GM19328 (cell line): ENCODE results near the gene PTH2.
"Not testable (repeated sequence)": the region's sequence is repeated elsewhere in the genome, so short reads cannot be mapped to it uniquely, and the experiment has no call there.

ENCODE experiments used
- ATAC-seq: cut with Tn5 transposase; IDR thresholded peaks from one replicate; pipeline ENCODE4 v1.9.1; 2021; ENCODE audit warnings: mild to moderate bottlenecking, moderate library complexity; ENCODE audit not compliant: unreplicated experiment

PTH2 gene

GRCh38 chr19:49448432-49448786, 25.2 kb upstream of the PTH2 start:
- no peak for ATAC-seq

DNA sequence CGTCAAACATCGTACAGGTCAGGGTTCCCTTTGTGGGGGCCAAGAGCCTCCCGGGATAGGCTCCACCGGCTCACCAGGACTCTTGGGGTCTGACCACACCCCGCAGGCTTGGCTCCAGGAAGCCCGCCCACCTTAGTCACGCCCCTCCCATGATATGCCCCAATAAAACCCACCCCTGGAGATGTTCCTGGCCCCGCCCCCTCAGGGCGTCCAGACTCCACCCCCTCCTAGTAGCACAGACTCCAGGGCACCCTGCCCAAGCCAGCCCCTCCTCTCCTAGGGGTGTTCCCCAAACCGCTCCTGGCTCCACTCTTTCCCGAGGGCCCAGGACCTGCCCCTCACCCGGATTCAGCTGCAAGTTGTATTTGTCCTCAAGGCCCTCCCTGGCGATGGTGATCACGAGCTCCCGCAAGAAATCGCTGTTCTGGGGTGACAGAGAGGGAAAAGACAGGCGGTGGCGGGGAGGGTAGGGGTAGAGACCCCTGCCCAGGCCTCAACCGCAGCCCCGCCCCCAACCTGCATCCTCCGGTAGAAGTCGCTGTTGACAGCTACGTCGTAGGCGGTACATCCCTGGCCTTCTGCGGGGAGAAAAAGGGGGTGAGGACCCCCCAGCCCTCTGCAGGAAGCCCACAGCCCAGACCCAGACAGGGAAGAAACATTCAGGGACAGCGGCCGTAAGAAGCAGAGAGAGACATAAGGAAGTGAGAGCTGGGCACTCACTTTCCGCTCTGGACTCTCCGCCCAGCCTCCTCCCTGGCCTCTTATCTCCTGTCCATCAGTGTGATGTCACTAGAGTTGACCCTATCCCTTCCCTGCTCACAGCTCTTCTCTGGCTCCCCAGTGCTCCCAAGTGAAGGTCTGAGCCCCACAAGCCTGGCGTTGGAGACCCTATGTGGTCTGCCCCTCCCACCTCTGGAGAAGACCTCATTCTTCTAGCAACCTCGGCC, 24.5 kb upstream of the PTH2 start:
- no peak for ATAC-seq

- ATAC-seq, result no peak
These were observed 22.8 kb upstream of the PTH2 start for GRCh38 chr19:49445997-49446396.

GRCh38 chr19:49444100-49444700, 21.0 kb upstream of the PTH2 start:
- not testable (repeated sequence) for ATAC-seq

GRCh38 chr19:49443366-49444099, 20.3 kb upstream of the PTH2 start:
- ATAC-seq, result peak; percentile 67

DNA sequence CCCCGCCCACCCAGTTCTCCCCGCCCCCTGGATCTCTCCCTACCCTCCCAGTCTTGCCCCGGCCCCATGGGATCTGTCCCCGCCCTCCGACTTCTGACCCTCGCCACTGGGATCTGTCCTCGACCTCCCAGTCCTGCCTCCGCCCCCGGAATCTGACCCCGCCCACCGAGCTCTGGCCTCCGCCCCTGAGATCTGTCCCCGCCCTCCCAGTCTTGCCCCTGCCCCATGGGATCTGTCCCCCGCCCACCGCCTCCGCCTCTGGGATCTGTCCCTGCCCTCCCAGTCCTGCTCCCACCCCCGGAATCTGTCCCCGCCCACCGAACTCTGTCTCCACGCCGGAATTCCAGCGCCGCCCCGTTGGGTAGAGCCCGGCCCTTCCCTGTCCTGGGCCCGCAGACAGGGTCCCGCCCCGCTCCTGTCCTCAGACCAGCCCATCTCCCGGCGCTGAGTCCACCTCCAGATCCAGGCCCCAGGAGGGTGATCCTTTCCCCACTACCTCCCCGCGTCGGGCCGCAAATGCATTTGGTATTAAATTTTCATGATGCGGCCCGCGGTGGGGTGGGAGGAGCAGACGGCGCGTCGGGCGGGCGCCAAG, 19.6 kb upstream of the PTH2 start:
- ATAC-seq, result peak; percentile 13

DNA sequence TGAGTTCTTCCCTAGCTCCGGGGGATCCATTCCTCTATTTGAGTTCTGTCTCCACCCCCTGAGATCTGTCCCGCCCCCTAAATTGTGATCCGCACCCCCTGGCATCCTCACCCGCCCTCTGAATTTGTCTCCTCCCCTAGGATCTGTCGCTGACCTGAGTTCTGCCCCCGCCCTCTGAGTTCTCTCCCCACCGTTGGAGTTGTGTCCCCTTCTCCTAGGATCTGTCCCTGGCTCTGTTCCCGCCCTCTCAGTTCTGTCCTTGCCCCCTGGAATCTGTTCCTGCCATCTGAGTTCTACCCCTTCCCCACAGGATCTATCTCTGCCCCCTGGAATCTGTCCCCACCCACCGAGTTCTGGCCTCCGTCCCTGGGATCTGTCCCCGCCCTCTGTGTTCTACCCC, 19.1 kb upstream of the PTH2 start:
- no peak for ATAC-seq

DNA sequence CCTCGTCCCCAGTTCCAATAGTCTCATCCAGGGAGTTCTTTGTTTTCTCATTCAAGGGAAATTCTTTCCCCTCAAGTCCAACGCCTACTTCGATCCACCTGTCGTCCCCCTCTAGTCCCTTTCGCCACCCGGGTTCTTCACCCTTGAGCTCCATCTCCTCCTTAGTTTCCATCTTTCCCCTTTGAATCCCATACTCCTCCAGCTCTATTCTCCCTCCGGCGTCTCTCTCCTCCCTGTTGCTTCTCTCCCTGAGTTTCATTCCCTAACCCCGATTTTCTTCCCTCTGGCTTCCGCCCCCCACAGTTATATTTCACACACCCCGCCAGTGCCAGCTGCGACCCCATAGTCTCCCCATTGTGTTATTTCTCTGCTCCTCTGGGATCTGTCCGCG, 18.7 kb upstream of the PTH2 start:
- no peak for ATAC-seq

DNA sequence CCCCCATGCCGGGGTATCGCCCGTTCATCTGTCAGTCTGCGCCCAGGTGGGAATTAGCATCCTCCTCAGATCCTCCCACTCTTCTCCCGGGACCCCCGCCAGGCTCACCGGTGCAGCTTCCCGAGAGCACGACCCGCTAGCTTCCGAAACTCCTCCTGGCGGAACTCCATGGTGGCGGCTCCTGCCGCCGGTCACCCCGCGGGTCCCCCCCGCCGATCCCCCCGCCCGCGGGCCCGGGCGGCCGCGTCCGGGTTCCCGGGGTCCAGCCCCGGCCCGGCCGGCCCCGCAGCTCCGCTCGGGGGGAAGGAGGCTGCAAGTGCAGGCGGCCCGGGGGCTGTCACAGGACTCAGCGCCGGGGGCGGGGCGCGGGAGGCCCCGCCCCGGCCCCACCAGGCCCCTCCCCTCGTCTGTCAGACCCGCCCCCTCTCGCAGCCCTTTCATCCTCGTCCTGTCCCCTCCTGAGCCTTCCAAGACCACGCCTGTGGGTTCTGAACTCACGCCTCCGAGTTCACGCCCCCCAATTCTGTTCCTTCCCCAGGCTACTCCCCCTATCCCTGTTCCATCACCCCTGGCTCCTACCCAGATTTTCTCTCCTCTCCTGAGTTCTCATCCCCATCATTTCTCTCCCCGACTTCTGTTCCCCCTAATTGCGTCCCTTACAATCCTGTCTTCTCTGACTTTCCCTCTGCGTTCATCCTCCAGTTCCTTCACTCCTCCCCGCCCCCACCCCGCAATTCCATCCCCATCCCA, 18.1 kb upstream of the PTH2 start, which contains the start of gene SLC17A7:
Gene SLC17A7, minus strand, starts transcription at position 318 of the 750 bp plus-strand sequence. Its CDS starts 148 bp downstream, at position 170.
- ATAC-seq, result no peak

- no peak for ATAC-seq
These were observed 17.4 kb upstream of the PTH2 start for GRCh38 chr19:49440439-49441209.

DNA sequence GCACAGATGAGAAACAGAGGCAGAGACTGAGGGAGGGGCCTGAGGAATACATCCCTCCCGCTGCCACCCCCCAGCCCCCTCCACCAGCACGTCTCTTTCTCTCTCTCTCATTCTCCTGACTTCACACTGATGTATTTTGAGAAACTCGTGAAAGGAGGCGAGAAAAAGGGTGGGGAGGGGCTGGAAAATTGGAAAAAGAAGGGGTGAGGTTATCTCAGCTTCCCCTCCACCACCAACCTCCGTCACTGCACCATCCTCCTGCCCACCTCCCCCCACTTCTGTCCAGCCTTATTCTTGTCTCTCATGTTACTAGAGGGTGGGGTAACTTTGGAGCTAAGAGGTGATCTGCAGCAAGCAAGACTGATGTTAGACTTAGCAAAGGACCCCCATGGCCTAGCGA, 16.6 kb upstream of the PTH2 start:
- ATAC-seq, result no peak

GRCh38 chr19:49438261-49438660, 15.0 kb upstream of the PTH2 start:
- no peak for ATAC-seq

DNA sequence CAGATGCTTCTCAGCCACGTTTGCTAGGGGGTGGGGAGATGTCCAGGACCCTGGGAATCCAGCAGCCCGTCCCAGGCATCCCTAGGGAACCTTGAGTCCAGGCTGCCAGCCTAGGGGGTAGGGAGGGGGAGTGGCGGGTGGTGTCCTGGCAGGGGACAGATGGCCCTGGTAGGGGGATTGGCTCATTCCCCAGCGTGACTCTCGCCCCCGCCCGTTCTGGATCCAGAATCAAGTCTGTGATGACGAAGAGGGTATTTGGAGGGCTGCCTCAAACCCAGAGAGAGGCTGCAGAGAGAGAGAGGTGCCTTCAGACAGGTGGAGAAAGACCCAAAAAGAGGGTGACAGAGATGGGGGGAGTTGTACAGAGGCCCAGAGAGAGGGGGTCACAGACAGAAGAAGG, 14.0 kb upstream of the PTH2 start:
- no peak for ATAC-seq

- ATAC-seq, result no peak
These were observed 13.3 kb upstream of the PTH2 start for GRCh38 chr19:49436381-49437017.

- ATAC-seq, result no peak
These were observed 12.4 kb upstream of the PTH2 start for GRCh38 chr19:49435670-49436069.

DNA sequence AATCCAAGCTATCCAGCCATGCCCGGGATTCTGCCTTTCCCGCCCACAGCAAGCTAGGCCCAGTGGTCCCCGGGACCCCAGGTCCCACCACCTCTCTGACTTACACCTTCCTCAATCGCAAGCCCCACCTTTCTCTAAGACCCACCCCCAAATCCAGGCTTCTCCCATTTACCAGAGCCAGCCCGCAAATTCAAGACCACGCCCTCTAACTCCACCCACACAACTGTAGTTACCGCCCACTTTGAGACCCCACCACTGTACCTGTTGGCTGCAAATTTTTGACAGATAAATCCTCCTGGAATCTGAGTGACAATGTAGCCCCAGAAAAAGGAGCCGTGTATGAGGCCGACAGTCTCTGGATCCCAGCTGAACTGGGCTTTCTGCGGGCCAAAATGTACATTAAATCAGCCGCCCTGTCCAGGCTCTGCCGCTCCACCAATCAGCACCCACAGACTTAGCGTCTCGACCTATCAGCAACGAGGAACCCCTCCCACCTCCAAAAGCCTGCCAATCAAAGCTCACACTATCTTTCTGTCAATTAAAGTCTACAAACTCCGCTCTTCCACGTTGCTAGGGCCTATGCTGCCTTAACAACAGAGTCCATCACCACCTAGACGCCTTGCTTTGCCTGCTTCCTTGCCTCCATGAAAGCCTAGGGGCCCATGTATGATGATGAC, 11.8 kb upstream of the PTH2 start:
- ATAC-seq, result no peak

GRCh38 chr19:49433240-49433901, 10.1 kb upstream of the PTH2 start:
- no peak for ATAC-seq
